GM18870 (cell line): ENCODE data around the gene PIK3CB.
"Not testable (repeated sequence)": the region's sequence is repeated elsewhere in the genome, so short reads cannot be mapped to it uniquely, and the experiment has no call there.

ENCODE experiments used
- ATAC-seq: cut with Tn5 transposase; IDR thresholded peaks from one replicate; pipeline ENCODE4 v1.9.1; 2021; ENCODE audit warnings: moderate library complexity; ENCODE audit not compliant: unreplicated experiment

PIK3CB gene

DNA sequence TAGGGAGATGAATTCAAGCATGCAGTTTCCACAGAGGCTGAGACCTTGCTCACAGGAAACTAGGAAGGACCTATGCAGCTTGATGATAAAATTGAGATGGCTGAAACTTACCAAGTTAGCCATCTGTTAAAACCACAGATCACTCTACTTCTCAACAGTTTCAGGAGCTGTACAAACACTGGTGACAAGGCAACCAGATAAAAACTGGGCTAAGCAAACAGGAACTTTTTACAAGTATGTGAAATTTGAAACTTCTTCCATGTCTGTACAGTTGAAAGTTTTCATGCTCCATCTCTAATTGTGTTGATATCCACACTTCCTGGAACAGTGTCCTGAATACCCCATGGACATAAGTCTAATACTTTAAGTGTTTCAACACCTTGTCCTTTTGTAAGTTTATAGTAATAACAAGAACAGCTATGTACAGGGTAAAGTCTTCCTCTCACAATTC lies 147.9 kb downstream of the PIK3CB start:
- ATAC-seq: peak; percentile 99

DNA sequence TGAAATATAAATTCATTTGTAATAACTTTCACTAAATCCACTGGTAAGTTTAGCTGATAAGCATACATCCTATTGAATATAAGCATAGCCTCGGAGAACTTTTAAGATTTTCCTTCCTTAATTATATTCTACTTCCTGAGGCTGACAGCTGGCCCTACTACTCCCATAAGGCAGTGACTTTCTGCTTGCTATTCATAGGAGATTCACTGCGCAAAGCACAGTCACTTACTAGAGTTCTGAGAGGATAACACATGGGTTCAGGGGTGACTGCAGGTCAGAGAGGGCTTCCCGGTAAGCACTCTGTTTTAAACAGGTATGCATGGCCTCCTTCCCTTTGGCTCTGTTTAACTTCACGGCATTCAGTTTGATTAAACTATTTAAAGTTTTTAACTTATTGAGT lies 150.3 kb downstream of the PIK3CB start:
- no peak for ATAC-seq

DNA sequence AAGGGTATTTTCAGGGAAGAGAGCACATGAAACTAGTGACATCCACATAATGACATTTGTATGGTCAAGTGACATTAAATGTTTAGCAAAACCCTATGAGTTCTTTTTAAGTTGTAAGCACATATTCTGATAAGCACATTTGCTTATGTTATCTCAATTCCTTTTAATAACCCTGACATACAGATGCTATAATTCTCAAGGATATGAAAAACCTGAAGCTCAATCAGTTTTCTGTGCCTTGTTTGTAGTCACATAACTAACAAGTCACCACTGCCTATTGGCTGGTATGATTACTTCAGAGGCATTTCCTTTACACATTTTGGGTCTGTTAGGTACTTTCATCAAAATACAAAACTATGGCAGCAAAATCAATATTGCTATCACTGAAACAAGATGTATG lies 152.1 kb downstream of the PIK3CB start:
- no peak for ATAC-seq

DNA sequence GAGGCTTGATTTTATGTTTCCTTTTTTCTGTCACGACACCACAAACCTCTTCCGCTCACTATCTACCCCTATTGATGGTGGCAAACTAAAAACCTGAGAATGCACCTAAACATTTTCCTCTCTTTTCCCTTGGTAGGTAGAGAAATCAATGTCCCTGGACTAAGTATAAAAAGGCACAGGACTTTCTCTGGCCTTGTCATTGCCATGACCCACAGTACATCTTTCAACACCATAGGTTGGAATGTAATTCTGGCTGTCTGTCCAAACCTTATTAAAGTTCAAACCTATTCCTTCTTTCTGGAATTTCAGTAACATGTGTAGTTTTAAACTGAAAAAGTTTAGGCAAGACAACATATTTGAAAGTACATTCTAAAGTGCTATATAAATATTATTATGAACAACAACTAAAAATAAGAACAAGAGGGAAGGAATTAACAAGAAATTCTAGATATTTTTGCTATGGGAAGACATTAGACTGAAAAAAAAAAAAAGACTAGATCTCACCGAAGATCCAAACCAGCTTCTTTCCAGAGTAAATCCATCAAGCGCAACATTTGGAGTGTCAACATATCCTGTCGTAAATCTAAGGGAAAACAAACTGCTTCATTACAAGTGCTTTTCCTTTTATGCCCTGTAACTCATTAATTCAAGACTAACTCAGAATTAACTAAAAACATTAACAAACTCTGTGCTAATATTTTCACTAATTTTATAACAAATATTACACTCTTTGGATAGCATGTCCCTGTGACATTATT lies 153.1 kb downstream of the PIK3CB start:
- ATAC-seq: no peak

DNA sequence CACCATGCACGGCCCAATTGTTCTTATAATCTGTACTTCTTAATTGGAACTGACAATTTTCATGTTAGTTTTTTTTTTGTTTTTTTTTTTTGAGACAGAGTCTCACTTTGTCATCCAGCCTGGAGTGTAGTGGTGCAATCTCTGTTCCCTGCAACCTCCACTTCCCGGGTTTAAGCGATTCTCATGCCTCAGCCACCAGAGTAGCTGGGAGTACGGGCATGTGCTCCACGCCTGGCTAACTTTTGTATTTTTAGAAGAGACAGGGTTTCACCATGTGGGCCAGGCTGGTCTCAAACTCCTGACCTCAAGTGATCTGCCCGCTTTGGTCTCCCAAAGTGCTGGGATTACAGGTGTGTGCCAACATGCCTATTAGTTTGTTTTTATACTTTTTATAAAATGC lies 153.8 kb downstream of the PIK3CB start:
- not testable (repeated sequence) for ATAC-seq

DNA sequence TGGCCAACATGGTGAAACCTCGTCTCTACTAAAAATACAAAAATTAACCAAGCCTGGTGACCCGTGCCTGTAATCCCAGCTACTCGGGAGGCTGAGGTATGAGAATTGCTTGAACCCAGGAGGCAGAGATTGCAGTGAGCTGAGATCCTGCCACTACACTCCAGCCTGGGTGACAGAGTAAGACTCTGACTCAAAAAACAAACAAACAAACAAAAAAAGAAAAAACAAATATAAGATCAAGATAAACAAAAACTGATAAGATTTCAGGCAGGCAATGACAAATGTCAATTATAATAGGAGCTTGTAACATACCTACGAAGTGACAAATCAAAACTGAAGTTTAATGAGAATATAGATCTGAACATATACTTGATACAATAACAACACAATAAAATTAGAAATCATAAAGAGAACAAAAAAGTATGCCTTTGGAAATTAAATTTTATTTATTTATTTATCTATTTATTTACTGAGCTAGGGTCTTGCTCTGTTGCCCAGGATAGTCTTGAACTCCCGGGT lies 155.8 kb downstream of the PIK3CB start:
- ATAC-seq: no peak

DNA sequence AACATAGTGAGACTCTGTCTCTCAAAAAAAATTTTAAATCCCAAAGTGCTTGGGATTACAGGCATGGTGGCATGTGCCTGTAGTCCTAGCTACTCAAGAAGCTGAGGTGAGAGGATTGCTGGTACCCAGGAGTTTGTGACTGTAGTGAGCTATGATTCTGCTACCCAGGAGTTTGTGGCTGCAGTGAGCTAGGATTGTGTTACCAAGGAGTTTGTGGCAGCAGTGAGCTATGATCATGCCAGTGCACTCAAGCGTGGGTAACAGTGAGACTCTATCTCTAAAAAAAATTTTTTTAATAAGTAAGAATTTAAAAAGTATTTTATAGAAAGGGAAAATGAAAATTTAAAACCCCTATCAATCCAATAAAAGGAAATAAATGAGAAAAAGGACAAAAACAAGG lies 156.6 kb downstream of the PIK3CB start:
- ATAC-seq: no peak

DNA sequence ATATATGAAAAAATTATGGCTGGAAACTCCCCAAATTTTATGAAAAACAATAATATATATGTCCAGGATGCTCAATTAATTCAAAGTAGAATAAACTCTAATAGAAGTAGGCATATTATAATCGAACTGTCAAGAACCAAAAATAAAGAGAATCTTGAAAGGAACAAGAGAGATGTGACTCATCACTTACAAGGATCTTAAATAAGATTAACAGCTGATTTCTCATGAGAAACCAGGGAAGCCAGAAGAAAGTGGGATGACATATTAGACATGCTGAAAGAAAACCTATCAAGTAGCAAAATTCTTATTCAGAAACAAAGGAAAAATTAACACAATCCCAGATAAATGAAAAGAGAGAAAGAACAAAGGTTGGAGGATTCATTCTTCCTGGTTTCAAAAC lies 159.3 kb downstream of the PIK3CB start:
- ATAC-seq: no peak

DNA sequence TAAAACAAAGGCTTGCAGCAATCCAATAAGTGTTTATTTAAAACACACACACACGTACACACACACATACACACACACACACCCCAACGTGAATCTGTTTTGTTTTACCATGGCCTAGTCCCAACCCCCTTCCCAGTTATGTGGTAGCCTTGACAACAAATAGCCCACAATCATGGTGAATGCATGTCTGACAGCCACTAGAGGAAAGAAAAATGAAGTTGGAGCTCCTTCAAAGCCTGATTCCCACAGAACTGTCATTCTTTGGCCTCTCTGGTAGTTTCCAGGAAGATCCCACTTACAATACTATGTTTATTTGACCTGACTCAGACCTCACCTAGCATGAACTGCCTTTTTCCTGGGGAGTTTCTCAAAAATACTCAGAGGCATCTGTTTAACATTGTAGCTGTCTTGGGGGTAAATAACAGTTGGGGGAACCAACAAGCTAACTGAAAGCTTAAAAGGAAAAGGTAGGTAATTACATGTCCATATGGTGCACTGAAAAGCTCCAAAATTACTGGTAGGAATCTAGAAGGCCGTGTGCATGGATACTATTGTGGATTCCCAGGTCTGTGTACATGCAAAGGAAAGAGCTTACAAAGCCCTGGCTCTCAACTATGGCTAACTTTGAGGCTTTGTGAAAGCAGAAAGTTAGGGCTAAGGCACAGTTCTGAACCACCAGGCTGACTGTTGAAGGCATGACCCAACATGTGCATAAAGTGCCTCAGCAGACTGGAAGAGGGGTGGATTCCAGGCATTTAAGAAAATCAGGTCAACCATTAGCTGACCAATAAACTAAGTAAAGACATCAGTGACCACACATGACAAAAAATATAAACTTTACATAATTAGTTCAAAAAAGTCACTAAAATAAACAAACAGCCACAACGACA lies 160.8 kb downstream of the PIK3CB start:
- ATAC-seq: no peak

DNA sequence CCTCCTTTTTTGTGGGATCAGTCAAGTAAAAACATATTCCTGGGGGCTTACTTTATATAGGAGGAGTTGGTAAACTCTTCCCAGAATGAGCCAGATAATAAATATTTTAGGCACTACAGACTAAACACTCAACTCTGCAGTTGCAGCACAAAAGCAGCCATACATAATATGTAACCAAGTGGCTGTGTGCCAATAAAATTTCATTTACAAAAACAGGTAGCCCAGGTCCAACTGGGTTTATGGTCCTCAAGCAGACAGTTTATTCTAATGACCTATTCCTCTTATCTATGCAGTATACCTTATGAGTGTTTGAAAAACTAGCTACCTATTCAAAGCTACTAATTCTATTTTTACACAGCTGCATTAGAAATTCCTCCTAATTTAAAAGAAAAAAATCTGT lies 164.3 kb downstream of the PIK3CB start:
- ATAC-seq: no peak

DNA sequence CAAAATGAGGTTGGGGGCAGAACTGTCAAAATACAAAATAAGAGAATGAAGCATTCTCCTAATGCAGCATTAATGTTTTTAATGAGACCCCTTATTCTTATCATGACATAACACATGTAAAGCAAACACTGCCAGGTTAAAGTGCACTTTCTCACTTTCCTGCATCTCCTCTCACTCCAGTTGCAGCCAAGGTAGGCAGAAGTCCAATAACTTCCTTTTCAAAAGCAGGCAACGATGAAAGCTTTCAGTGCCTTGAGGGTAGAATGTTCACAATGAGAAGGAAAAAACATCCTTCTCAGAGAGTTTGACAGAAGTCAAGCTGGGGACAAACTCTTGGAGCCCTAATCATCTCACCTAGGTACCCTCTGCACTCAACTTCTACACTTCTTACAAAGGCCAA lies 166.6 kb downstream of the PIK3CB start:
- no peak for ATAC-seq

DNA sequence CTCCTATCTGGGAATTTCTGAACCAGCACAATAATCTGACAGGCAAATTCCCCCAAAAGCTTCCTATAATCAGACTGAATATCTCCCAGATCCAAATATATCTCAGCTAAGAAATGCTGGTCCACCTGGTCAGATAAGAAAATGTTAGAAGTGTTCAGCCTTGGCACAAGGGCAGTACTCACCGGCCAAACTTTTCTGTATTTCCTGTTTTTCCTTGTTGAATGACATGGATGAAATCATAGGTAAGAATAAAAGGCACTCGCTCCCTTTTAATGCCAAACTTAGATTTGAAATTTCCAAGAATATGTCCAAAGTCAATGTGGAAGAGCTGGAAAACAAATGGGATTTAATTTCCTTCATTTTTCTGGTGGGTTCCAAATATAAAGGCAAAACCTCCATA lies 177.2 kb downstream of the PIK3CB start:
- no peak for ATAC-seq

DNA sequence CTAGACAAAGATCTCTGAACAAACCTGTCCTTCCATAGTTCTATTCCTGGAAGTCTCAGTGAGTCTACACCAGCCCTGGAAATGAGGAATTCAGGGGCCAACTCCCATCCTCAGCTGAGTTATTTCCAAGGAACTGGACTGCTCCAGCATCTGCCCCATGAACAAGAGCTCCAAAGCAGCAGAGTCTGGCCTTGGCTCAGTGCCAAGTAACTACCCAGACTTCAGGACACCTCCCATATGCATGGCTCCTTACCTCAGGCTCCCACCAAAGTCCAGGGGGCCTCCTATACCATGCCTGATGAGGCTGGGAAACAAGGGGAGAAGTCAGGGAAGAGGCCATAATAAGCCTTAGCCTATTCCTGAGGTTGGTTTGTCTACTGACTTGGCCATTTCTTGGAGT lies 181.2 kb downstream of the PIK3CB start:
- no peak for ATAC-seq

DNA sequence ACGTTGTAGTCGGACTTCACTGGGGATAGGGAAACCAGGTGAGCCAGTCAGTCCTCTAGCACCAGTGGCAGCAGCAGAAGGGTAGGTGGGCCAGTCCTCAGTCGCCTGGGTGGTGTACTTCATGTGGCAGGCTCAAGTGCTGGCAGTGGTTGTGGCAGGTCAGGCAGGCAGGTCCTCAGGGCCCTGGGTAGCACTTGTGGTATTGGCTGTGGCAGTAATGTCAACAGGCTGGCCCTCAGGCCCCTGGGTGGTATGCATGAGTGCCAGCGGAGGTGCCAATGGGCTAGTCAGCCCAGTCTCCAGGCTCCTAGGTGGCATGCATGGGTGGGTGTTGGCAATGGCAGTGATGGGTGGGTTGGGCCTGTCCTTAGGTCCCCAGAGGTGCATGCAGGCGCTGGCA lies 185.6 kb downstream of the PIK3CB start:
- no peak for ATAC-seq

DNA sequence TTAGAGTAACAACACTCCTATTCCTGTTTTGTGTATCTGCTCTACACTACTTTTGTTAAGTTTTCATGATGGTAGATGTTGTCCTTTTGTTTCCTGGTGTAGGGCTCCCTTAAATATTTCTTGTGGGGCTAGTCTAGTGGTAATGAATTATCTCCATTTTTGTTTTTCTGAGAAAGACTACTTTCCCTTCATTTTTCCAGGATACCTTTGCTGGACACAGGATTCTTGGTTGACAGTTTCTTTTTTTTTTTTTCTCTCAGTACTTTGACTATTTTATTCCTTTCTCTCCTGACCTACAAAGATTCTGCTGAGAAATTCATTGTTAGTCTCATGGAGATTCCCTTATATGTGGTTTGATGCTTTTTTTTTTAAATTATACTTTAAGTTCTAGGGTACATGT lies 188.2 kb downstream of the PIK3CB start:
- no peak for ATAC-seq

DNA sequence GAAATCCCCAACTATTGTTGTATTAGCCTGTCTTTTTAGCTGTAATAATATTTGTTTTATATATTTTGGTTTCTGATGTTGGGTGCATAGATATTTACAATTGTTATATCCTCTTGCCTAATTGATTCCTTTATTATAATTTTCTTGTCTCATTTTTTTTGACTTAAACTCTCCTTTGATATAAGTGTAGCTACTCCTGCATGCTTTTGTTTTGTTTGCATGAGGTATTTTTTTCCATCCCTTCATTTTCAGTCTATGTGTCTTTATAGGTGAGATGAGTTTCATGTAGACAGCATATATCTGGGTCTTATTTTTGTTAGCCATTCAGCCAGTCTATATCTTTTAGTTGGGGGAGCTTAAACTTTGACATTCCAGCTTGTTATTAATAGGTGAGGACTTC lies 188.7 kb downstream of the PIK3CB start:
- no peak for ATAC-seq

DNA sequence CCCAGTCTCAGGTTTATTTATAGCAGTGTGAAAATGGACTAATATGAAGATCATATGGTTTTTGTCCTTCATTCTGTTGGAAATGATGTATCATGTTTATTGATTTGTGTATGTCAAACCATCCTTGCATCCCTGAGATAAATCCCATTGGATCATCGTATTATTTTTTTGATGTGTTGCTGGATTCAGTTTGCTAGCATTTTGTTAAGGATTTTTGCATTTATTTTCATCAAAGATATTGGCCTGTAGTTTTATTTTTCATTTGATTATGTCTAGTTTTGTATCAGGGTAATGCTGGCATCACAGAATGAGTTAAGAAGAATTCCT lies 191.8 kb downstream of the PIK3CB start:
- ATAC-seq: no peak

DNA sequence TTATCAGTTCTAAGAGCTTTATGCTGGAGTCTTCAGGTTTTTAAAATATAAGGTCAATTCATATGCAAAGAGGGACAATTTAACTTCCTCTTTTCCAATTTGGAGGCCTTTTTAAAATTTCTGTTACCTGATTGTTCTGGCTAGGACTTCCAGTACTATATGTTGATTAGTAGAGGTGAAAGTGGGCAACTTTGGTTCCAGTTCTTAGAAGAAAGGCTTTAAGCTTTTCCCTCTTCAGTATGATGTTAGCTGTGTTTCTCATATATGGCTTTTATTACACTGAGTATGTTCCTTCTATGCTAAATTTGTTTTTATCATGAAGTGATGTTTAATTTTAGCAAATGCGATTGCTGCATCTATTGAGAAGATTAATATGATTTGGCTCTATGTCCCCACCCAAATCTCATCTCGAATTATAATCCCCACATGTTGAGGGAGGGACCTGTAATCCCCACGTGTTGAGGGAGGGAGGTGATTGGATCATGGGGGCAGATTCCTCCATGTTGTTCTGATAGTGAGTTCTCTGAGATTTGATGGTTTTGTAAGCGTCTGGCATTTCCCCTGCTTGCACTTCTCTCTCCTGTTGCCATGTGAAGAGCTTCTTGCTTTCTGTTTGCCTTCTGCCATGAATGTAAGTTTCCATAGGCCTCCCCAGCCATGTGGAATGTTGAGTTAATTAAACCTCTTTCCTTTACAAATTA lies 192.4 kb downstream of the PIK3CB start:
- ATAC-seq: no peak

DNA sequence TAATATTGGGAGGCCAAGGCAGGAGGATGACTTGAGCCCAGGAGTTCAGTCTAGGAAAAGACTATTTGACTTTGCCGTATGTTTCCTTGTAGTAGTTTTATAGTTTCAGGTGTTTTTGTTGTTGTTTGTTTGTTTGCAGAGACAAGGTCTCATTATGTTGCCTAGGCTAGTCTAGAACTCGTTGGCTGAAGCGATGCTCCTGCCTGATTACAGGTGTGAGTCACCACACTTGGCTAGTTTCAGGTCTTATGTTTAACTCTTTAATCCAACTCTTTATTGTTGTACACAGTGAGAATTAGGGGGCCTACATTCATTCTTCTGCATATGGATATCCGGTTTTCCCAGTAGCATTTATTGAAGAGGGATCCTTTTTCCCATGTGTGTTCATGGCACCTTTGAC lies 194.2 kb downstream of the PIK3CB start:
- no peak for ATAC-seq

DNA sequence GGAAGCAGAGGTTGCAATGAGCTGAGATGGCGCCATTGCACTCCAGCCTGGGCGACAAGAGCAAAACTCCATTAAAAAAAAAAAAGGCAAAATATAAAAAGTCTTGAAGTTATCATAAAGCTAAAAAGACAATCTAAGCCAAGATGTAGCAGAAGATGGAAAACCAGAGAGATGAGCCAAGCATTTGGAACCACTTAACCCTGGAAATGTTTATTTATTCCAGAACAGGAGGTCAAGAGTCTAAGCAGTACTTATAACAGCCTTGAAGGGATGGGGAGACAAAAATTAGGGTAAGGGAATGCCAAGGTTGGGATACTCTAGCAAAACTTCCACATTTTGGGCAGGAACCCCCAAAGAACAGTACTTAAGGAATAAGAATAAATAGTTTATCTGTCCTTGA lies 196.1 kb downstream of the PIK3CB start:
- ATAC-seq: no peak

DNA sequence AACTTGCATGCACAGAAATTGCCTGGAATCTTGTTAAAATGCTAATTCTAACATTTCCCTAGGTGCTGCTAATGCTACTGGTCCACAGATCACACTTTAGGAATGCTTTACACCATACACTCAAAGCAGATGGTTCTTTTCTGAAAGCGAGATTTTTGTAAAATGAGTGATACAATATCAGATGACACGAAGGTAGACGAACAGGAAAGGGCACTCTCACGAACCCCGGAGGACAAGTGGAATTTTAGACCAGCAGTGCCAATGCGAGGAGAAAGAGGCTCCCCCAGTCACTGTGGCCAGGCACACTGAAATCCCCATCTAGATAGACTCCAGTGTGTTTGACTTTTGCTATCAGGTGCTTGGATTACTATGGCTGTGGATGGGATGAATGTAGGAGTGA lies 205.2 kb downstream of the PIK3CB start:
- ATAC-seq: no peak
